SK-N-SH treated with all-trans-retinoic acid at 6 μM for 48 hours (cell line): ENCODE measurements around the gene ASTN1.

Experiments
- PPARA ChIP-seq: fragments of 250-450 bp; sonication (Bioruptor Pico); IDR thresholded peaks from 2 replicates; pipeline ENCODE4 v1.5.0; 2020; ENCODE audit warnings: mild to moderate bottlenecking, borderline replicate concordance
- ZNF8 ChIP-seq: fragments of 450-650 bp; formaldehyde crosslinking; IDR thresholded peaks from 2 replicates; pipeline ENCODE4 v1.5.0; 2020; ENCODE audit warnings: mild to moderate bottlenecking, moderate library complexity
- TF ChIP-seq, protein P1 (sequence below): fragments of 250-450 bp; sonication (Bioruptor Pico); IDR thresholded peaks from 2 replicates; pipeline ENCODE4 v1.8.0; 2021; ENCODE audit warnings: low read depth, mild to moderate bottlenecking, moderate library complexity, borderline replicate concordance

DNA sequence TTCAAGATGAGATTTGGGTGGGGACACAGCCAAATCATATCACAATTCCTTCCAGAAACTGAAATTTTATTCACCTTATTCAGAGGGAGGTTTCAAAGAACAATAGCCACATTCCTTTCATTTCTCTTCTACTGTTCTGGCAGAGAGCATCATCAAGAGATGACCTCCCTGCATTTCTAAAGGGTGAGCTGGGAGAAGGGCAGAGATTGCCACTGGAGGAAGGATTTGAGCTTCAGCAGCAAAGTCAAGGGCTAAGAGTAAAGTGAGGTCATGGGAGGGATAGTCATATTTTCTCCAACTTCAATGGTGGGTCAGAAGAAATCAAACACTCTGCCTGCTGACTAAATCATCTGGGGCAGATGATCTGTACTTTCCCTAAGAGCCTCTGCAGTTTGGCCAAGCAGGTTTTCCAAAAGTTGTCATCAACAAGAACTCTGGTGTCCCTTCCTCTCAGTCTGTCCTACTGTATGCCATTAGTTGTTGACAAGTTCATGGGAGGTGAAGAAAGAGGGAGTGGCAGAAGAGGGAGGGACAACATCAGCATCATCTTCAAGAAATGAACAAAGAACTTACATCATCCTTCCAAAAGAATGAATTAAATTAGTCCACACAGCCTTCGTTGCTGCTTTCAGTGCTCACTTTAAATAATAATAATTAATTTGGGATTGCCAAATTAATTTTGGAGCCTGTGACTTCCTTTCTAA lies 298.3 kb downstream of the ASTN1 start:
- TF ChIP-seq, protein P1, sequence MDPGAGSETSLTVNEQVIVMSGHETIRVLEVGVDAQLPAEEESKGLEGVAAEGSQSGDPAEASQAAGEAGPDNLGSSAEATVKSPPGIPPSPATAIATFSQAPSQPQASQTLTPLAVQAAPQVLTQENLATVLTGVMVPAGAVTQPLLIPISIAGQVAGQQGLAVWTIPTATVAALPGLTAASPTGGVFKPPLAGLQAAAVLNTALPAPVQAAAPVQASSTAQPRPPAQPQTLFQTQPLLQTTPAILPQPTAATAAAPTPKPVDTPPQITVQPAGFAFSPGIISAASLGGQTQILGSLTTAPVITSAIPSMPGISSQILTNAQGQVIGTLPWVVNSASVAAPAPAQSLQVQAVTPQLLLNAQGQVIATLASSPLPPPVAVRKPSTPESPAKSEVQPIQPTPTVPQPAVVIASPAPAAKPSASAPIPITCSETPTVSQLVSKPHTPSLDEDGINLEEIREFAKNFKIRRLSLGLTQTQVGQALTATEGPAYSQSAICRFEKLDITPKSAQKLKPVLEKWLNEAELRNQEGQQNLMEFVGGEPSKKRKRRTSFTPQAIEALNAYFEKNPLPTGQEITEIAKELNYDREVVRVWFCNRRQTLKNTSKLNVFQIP (CRISPR knock-in tag) = no peak
- no peak for TF ChIP-seq PPARA
- TF ChIP-seq ZNF8 (CRISPR knock-in tag) = no peak
